Measurements from ENCODE around the gene TXNDC11. TPM values are rescaled to one million over a fixed set of nuclear protein-coding genes. Genes with fewer than 3 reads are reported as not detected.

Gene TXNDC11
- total RNA-seq, 2 donors from 2014 or later: 52.0 to 62.1 TPM

DNA sequence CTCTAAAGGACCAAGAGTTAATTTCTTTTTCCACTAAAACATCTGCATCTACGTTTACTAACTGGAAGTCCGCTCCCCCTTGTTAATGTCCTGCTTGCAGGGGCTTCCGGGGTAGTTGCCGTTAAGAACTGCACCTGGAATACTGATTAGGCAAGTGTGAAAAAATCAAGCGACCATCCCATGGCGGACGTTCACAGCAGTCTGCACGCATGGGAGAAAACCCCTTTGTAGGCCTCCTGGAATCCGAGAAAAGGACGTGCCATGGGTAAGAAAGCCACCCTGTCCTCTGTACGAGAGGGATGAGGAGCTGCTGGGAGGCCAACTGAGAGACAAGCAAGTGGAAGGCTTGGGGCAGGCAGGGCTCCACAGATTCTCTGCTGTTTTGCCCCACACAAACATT, 59.5 kb downstream of the TXNDC11 start:
- no peaks in the 10 kb centered on the region for H3K27me3 ChIP-seq
- peaks cover 16% of the 10 kb centered on the region for H3K4me1 ChIP-seq
- H3K27ac ChIP-seq: no peak overlapping the region
- H3K4me3 ChIP-seq: no peak overlapping the region
- H3K36me3 ChIP-seq: peaks cover 19% of the 10 kb centered on the region
- intact Hi-C loops (cut with DNase I): no loop called here
- no peak overlapping the region for H3K9ac ChIP-seq (ENCODE audit: low read depth in 2 of 2, low read length in 2 of 2)
- H3K9me3 ChIP-seq: no peaks in the 10 kb centered on the region
- DNase-seq: no peak
- TF ChIP-seq, protein P1, sequence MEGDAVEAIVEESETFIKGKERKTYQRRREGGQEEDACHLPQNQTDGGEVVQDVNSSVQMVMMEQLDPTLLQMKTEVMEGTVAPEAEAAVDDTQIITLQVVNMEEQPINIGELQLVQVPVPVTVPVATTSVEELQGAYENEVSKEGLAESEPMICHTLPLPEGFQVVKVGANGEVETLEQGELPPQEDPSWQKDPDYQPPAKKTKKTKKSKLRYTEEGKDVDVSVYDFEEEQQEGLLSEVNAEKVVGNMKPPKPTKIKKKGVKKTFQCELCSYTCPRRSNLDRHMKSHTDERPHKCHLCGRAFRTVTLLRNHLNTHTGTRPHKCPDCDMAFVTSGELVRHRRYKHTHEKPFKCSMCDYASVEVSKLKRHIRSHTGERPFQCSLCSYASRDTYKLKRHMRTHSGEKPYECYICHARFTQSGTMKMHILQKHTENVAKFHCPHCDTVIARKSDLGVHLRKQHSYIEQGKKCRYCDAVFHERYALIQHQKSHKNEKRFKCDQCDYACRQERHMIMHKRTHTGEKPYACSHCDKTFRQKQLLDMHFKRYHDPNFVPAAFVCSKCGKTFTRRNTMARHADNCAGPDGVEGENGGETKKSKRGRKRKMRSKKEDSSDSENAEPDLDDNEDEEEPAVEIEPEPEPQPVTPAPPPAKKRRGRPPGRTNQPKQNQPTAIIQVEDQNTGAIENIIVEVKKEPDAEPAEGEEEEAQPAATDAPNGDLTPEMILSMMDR (IDR thresholded peaks at IDR 0.05): no peak

DNA sequence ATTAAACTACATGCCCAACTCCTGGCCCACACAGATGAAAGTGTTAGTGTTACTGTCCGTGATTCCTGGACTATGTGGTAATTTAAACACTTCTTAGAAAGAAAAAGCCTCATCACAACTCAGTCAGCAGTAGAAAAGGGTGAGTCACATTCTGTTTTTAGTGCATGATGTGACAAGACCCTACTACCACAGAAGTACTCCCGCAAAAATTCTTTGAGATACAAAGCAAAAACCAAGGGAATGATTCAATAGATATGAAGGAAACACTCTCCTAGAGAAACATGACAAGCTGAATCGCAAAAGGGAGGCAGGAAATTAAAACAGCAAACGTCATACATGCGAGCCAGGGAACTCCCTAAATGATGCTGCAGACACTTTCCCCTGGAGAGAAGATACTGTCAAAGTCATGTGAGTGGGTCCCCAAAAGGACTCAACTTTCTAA, 60.0 kb downstream of the TXNDC11 start:
- Histone ChIP-seq H3K27me3 (no peaks in the 10 kb centered on the region), H3K4me3 (no peak overlapping the region), H3K9me3 (no peaks in the 10 kb centered on the region), H3K9ac (ENCODE audit: low read depth in 2 of 2, low read length in 2 of 2) (no peak overlapping the region), H3K36me3 (peaks cover 19% of the 10 kb centered on the region), H3K27ac (peak overlapping the region; percentile 25), H3K4me1 (peaks cover 16% of the 10 kb centered on the region)
- intact Hi-C loops (cut with DNase I): no loop called here
- no peak for DNase-seq
- TF ChIP-seq, protein P1 (IDR thresholded peaks at IDR 0.05): no peak

DNA sequence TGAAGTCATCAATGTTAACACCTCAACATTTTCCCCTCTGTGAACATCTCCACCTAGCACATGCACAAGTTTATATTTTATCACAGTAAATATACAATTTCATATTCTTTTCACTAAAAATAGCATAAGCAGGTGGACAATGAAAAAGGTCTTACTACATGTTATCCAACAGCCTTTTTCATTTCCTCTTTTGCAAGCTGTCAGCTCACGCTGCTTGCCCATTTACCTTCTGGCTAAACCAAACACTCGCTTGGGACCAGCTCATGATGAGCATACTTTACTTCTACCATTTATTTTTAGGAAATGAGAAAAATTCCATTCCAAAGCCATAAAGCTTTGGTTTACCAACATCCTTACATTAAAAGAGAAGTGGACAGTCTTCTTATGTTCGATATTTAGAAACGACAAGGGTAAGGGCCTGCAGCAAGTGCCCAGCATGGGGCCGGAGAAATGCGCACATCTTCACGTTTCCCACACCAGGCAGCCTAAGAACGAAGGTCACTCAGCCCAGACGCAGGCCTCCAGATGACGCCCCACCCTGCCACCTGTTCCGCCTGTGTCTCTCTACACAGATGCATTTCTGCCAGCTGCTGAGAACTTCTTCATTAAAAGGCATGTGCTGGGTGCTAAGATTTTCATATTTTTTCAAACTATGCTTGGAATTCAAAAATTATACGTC, 60.5 kb downstream of the TXNDC11 start:
- H3K9me3 ChIP-seq: no peaks in the 10 kb centered on the region
- peaks cover 16% of the 10 kb centered on the region for H3K4me1 ChIP-seq
- TF ChIP-seq, protein P1 (IDR thresholded peaks at IDR 0.05): no peak
- H3K4me3 ChIP-seq: no peak overlapping the region
- DNase-seq: peak; percentile 71
- H3K9ac ChIP-seq (ENCODE audit: low read depth in 2 of 2, low read length in 2 of 2): no peak overlapping the region
- H3K27me3 ChIP-seq: no peaks in the 10 kb centered on the region
- H3K36me3 ChIP-seq: peaks cover 19% of the 10 kb centered on the region
- H3K27ac ChIP-seq: peak overlapping the region; percentile 25
- intact Hi-C loops (cut with DNase I): no loop called here

DNA sequence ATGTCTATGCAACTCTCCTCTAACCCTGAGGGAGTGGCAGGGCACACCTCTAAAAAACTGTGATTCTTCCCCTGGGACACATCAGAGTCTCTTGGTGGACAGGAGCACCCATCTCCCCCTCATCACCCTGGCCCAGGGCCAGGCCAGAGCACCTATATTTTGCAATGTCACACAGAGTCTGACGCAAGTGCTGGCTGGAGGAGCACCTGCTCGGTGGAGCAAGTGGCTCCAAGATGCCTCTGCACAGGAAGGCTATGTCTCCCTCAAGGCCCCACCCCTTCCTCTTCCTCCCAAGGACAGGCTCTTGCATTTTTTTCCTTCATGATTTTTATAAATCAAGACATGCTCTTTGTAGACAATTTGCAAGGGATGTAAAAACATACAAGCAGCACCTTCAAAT, 61.1 kb downstream of the TXNDC11 start:
- H3K9ac ChIP-seq (ENCODE audit: low read depth in 2 of 2, low read length in 2 of 2): no peak overlapping the region
- TF ChIP-seq, protein P1 (IDR thresholded peaks at IDR 0.05): no peak
- intact Hi-C loops (cut with DNase I): no loop called here
- no peaks in the 10 kb centered on the region for H3K27me3 ChIP-seq
- no peaks in the 10 kb centered on the region for H3K9me3 ChIP-seq
- peaks cover 16% of the 10 kb centered on the region for H3K4me1 ChIP-seq
- DNase-seq: no peak
- H3K36me3 ChIP-seq: peaks cover 19% of the 10 kb centered on the region
- H3K4me3 ChIP-seq: no peak overlapping the region
- H3K27ac ChIP-seq: peak overlapping the region; percentile 5

DNA sequence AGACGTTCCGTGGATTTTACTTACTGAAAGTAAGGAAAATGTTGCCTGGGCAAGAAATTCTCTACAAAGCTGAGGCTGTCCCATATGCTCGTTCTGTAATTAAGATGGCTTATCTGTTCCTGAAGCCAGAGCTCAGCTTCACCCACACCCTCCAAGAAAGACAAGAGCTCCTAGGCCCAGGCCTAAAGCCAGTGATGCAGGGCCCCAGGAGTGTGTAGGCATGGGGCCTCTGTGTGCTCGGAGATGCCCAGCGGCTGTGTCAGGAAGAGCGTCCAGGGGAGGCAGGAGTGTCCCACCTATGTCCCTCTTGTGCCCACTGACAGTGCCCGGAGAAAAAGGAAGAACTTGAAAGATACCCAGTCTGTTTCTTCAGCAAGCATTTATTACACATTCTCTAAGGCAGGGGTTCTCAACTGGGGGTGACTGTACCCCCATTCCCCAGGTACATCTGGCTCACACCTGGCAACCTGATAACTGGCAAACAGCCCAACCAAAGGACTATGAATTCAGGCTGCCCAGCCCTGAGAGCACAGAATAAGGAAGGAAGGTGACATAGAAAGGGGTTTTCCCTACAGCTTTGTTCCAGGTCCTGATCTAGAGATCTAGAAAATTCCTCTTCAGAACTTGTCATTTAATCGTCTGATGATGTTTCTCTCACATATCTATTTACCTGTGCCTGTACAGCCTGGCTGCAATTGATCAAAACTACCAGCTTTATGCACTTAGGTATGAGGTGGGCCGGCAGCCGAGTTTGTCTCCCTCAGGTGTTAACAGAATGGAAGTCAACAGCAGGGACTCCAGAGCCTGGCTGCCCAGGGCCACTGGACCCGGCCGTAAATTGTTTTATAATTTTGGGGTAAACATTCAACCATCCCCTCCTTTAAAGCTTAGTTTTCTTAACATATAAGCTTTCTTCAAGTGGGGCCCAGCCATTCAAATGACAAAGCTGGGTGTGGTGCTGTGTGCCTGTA, 62.4 kb downstream of the TXNDC11 start:
- TF ChIP-seq, protein P1 (IDR thresholded peaks at IDR 0.05): no peak
- Histone ChIP-seq H3K36me3 (peaks cover 19% of the 10 kb centered on the region), H3K4me1 (peaks cover 16% of the 10 kb centered on the region), H3K9me3 (no peaks in the 10 kb centered on the region), H3K4me3 (no peak overlapping the region), H3K27me3 (no peaks in the 10 kb centered on the region), H3K9ac (ENCODE audit: low read depth in 2 of 2, low read length in 2 of 2) (no peak overlapping the region), H3K27ac (no peak overlapping the region)
- DNase-seq: no peak
- intact Hi-C loops (cut with DNase I): no loop called here
